Dermis microvascular lymphatic vessel endothelial cell (primary cell): ENCODE data around the gene EHD1. TPM values are rescaled to one million over a fixed set of nuclear protein-coding genes. Genes with fewer than 3 reads are reported as not detected.
A peak's percentile ranks its signal among the peaks of the same experiment; 100 is the strongest.

Source experiments
- DNase-seq, 2 donors: peaks; one replicate each; pipeline versions ENCODE4 v3.0.0 to v3.0.0-alpha.2; 2010; ENCODE audit warnings: low read depth in 2 of 2
- total RNA-seq: library from RNA; depleted of rRNA; stranded (reverse); fragments of >200 nt; gene quantifications from 2 replicates; pipeline ENCODE4 v1.2.1, GENCODE V29; 2014

EHD1 gene
- total RNA-seq, 1 donor from 2014 or later, result 30.3 TPM

- DNase-seq, result no peak
These were observed 32.2 kb upstream of the EHD1 start for GRCh38 chr11:64910451-64911093.

DNA sequence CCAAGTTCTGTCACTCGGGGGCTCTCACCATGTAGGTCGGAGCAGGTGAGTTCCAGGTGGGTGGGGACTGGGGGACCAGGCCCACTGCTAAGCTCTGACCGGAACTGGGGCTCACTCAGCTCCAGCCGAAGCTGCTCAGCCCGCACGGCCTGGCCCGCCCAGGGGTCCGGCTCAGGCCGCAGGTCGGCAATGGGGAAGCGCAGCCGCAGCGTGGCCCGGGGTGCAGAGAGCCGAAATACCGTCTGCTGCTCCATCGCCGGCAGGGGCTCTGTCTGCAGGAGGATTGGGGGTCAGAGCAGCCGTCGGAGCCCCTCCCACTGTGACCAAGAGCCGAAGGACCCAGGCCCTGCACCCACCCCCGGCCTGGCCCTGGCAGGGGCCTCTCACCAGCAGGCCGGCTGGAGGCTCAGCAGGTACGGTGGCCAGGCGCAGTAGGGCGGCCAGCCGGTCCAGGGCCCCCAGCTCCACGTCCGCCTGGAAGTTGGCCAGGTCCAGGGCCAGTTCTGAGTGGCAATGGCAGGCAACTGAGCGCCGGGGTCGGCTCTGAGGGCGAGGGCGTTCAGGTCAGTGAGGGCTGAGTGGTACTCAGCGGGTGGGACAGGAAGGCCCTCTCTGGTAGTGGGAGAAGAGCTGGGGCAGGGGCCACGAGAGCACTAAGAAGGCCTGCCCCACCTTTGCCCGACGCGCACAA lies 31.4 kb upstream of the EHD1 start:
- no peak for DNase-seq

DNA sequence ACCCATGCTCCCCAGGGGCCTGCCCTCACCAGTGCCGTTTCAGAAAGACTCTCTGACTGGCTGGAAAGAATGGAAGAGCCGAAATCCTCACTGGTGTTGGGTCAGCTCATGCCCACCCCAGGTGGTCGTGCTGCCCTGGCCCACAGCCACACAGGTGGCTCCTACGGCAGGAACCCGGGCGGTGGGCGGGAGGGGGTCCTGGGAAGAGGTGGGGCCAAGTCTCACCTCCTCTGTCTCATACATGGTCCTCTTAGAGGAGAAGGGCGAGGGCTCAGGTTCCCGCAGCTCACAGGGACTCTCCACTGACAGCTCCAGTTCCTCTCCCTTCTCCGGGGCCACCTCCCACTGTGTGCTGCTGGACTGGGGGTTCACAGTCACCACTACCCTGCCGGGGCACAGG lies 30.3 kb upstream of the EHD1 start:
- DNase-seq, result no peak

DNA sequence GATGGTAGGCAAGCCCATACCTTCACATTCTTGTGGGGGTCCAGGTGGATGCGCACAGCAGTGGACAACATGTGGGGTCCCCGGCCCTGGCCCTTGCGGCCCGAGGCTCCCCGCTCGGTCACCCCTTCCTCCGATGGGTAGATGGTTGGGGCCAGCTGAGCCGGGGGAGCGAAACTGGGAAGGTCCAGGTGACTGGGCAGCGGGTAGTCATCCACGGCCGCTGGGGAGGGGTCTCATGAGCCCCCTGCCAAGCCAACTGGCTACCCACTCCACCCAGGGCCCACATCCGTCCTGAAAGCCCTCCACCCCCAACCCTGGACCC lies 27.9 kb upstream of the EHD1 start:
- DNase-seq, result no peak

DNA sequence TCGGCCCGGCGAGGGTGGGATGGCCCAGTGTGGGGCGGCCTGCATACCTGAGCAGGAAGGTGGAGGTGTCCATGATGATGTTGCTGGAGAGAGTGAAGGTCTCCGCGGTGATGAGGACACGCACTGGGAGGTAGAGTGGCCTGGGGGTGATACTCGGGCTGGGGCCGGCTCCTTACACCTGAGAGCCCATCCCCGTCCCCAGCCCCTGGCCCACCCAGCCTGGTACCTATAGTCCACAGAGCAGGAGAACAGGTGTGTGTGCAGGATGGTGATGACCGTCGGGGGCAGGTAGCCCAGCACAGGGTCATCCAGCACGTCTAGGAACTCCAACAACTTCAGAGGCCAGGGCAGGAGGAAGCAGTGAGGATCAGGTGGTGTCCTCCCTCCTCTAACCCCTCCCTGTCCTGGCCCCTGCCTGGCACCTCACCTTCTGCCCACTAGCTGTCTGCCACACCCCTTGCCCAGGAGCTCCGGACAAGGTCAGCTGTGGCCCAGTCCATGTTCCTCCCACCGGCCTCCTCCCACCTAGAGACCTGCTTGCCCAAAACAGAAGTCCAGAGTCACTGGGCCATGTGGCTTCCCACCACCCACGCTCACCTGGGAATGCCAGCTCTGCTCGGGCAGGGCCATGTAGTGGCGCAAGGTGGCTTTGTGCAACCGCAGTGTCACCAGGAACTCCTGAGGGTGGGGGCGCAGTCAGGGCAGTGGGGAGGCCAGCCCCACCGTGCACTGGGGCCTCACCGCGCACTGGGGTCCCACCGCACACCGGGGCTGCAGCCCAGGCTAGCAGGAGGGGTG lies 27.3 kb upstream of the EHD1 start:
- no peak for DNase-seq

- no peak for DNase-seq
These were observed 24.9 kb upstream of the EHD1 start for GRCh38 chr11:64903291-64903833.

DNA sequence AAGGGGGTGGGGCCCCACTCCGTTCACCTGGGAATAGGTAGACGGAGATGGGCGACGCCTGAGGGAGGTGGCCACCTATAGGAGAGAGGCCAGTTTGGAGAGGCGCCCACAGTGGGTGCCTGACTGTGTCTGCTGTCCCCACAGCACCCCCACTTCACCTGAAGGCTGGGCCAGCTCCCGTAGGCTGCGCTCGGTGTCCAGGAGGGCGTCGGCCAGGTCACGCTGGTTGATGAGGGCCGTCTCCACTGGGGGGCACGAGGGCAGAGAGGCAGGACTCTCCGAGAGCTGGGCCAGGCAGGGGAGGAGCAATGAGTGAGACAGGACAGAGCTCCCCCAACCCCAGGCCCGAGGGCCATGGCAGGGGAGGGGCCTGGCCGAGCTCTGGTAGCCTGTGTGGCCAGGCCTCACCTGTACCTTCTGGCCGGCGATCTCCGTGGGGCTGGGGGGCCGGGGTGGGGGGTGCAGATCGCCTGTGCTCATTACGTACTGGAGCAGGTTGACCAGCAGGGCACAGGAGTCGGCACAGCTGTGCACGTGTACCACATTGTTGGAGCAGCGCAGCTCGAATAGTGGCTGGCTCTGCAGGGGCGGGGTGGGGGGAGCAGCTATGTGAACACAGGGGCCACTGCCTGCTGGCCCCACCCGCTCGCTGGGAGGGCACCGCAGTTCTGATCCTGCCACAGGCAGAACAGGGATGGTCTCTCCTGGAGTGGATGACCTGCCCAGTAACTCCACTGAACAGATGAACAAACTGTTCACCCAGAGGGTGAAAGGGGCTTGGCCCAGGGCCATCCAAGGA lies 23.9 kb upstream of the EHD1 start:
- DNase-seq, result no peak

- DNase-seq, result no peak
These were observed 22.4 kb upstream of the EHD1 start for GRCh38 chr11:64900774-64901173.

- DNase-seq, result peak in 1 of 2 donors; percentile 47
These were observed 21.9 kb upstream of the EHD1 start for GRCh38 chr11:64900263-64900678.

- no peak for DNase-seq
These were observed 20.1 kb upstream of the EHD1 start for GRCh38 chr11:64898541-64898940.

- DNase-seq, result no peak
These were observed 19.6 kb upstream of the EHD1 start for GRCh38 chr11:64898076-64898445.

DNA sequence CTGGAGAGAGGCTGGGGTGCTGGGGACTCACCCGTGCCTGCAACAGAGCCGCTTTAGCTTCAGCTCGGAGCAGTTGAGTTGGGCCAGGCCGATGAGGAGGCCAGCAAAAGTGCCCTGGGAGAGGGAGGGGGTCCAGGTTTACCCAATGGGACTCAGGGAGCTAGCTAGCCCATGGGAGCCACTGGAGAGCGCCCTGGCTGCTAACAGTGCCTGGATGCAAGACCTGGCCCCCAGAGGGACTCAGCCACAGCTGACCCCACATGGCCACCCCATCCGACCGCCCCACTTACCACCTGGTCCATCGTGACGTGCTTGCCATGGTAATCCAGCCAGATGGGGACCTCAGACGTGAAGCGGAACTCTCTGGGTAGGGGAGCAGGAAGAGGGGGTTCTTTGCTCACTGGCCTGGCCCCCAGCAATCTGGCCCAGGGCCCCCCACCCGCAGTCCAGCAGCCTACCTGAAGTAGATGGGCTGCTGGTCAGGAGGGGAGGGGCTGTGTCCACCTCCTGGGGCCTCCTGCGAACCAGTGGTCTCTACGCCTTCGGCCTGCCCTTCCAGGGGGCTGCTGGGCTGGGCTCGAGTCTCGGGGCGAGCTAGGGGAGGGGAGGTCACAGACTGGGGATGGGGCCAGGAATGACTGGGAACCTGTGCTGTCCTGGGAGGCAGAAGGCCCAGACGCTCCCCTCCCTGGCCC lies 19.1 kb upstream of the EHD1 start:
- DNase-seq, result no peak

DNA sequence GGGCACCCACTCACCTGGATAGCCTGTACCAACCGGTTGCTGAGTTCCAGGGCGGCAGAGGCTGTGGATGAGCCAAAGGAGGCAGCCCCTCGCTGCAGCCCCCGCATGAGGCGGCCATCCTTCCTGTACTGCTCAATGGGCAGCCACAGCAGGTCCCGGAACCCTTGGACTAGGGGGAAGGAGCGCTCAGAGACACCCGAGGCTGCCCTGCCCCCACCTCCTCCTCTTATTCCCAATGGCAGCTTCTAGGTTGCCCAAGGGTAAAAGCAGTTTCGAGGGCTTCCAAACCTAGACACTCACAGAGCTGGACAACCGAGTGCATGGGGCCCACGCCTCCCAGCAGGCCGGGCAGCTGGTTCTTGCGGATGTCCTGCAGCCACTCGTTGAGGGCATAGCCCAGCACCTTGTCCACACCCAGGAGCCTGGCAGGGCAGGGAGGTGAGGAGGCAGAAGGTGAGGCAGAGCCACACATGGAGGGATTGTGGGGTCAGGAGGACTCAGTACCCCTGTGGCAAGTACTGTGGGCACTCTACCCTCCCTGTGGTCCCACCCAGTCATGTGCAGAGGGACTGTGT lies 18.1 kb upstream of the EHD1 start:
- no peak for DNase-seq

DNA sequence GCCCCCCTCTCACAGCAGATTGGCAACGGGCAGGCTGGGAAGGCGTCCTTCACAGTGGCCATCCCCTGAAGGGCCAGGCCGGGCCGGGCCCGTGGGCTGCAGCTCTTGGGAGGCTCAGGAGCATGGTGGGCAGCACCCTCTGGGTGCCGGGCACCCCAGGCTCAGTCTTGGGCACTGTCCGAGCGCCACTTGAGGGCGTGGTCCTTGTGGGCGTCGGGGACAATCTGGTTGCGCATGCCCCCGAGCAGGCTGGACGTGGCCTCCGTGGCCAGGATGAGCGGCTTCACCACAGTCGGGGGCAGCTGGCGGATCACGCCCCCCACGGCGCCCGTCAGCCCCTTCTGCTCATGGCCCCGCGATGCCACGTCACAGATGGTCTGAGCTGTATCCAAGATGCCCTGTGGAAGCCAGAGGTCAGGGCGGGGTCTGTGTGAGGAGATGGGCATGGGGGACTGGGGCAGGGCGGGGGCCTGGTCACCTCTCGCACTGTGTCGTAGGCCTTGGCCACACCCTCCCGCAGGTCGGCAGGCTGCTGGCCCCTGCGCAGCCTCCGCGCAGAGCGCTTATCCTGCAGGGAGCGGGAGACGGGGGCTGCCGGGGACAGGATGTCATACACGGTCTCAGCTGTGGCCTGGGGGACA lies 16.5 kb upstream of the EHD1 start:
- DNase-seq, result no peak

- peak in 1 of 2 donors; percentile 66 for DNase-seq
These were observed 15.8 kb upstream of the EHD1 start for GRCh38 chr11:64894070-64894811.

GRCh38 chr11:64893194-64894069 lies 15.0 kb upstream of the EHD1 start:
- no peak for DNase-seq

DNA sequence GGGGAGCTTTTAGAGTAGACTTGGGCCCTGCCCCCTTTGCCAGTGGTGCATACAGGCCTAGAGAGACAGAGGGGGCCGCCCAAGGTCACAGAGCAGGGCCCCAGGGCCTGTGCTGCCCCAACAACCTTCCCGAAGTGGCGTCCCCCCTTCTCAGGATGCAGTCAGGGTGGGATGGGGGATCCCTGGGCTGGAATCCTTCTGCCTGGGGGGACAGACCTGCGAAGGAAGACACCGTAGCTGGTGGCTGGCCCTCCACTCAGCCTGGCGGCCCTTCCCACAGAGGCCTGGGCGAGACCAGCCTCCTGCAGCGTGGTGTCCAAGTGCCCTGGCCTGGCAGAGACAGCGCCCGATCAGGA lies 14.4 kb upstream of the EHD1 start:
- no peak for DNase-seq

DNA sequence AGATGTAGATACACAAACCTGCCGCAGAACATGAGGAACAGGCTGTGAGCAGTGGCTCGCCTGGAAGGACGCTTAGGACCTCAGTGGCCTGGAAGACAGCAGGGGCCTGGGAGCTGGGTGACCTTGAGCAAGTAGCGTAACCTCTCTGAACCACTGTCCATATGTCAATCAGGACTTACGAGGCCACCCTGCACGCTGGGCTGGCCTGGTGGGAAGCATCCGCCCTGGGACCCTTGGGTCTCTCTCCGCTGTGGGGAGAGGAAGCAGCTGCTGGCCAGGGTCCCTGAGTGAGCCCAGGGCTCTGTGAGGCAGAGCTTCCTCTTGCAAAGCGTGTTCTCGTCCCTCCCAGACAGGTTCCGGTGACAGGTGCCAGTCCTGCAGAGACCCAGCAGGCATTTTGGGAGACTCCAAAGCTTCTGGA lies 14.0 kb upstream of the EHD1 start:
- DNase-seq, result no peak

GRCh38 chr11:64891880-64892279 lies 13.5 kb upstream of the EHD1 start:
- no peak for DNase-seq
